ENCODE data around the gene SLC14A1. TPM values are rescaled to one million over a fixed set of nuclear protein-coding genes. Genes with fewer than 3 reads are reported as not detected.

SLC14A1 gene
- total and polyA plus RNA-seq, 10 of the 15 experiments (the other 5 are each of a cell fraction or from before 2014, with no cell fraction given), result 0.06 to 0.67 (median 0.10) TPM; not detected in 2

DNA sequence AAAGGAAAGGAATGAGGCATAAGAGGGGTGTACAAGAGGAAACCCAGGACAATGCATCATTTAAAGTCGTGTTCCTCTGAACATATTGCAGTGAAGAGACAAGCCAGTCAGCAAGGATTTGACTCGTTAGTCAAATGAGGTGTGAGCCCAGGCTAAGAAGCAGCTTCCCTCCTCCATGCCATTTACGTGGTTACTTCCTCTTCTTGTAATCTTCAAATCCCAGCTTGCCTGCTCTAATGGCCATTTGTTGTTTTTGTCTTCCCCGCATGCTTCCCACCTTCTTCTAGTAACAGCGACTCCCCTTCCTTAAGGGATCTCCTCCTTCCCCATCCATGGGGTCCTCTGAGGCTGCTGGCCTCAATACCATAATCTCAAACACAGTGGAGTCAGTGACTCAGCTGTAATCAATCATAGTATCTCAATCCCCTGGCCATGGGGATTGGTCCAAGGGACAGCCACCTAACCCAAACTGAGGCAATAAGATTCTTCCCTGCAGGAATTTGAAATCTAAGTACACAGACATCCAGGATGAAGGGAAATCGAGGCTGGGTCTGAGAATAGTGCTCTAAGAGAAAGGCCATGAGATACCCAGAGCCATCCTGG, 37.6 kb downstream of the SLC14A1 start:
- no peaks in the 10 kb centered on the region for H4K20me1 ChIP-seq (ENCODE audit: control insufficient read depth, insufficient read depth)
- ChIA-PET POLR2A (no interaction called here), RAD21 (ENCODE audit: unreplicated experiment) (no interaction called here), CTCF (no interaction called here), SMC1A (ENCODE audit: uncharacterized antibody, unreplicated experiment) (no interaction called here)
- TF ChIP-seq, protein P1, sequence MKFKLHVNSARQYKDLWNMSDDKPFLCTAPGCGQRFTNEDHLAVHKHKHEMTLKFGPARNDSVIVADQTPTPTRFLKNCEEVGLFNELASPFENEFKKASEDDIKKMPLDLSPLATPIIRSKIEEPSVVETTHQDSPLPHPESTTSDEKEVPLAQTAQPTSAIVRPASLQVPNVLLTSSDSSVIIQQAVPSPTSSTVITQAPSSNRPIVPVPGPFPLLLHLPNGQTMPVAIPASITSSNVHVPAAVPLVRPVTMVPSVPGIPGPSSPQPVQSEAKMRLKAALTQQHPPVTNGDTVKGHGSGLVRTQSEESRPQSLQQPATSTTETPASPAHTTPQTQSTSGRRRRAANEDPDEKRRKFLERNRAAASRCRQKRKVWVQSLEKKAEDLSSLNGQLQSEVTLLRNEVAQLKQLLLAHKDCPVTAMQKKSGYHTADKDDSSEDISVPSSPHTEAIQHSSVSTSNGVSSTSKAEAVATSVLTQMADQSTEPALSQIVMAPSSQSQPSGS (IDR thresholded peaks at IDR 0.05; ENCODE audit: low read length), result no peak
- TF ChIP-seq ZSCAN29 (IDR thresholded peaks at IDR 0.05) (no peak), CHD1 (IDR thresholded peaks at IDR 0.05; ENCODE audit: low read depth, low read length) (no peak), KDM1A (IDR thresholded peaks at IDR 0.05; ENCODE audit: borderline replicate concordance) (no peak), JUNB (IDR thresholded peaks at IDR 0.05) (no peak), IRF4 (IDR thresholded peaks at IDR 0.05; ENCODE audit: low read depth, low read length) (no peak), ASH2L (IDR thresholded peaks at IDR 0.05; ENCODE audit: borderline replicate concordance, low read depth) (no peak), HDAC6 (IDR thresholded peaks at IDR 0.05; ENCODE audit: unreplicated experiment) (no peak), SMC3 (IDR thresholded peaks at IDR 0.05; ENCODE audit: borderline replicate concordance, low read length) (no peak), EGR1 (IDR thresholded peaks at IDR 0.05; ENCODE audit: borderline replicate concordance in 1 of 2, low read depth in 2 of 2, low read length in 2 of 2) (no peak), NFIC (IDR thresholded peaks at IDR 0.05; ENCODE audit: low read depth, low read length) (no peak), EED (IDR thresholded peaks at IDR 0.05; ENCODE audit: low read depth) (no peak), MEF2A (IDR thresholded peaks at IDR 0.05; ENCODE audit: insufficient read depth, low read depth, low read length) (no peak)
- TF ChIP-seq, protein P2, sequence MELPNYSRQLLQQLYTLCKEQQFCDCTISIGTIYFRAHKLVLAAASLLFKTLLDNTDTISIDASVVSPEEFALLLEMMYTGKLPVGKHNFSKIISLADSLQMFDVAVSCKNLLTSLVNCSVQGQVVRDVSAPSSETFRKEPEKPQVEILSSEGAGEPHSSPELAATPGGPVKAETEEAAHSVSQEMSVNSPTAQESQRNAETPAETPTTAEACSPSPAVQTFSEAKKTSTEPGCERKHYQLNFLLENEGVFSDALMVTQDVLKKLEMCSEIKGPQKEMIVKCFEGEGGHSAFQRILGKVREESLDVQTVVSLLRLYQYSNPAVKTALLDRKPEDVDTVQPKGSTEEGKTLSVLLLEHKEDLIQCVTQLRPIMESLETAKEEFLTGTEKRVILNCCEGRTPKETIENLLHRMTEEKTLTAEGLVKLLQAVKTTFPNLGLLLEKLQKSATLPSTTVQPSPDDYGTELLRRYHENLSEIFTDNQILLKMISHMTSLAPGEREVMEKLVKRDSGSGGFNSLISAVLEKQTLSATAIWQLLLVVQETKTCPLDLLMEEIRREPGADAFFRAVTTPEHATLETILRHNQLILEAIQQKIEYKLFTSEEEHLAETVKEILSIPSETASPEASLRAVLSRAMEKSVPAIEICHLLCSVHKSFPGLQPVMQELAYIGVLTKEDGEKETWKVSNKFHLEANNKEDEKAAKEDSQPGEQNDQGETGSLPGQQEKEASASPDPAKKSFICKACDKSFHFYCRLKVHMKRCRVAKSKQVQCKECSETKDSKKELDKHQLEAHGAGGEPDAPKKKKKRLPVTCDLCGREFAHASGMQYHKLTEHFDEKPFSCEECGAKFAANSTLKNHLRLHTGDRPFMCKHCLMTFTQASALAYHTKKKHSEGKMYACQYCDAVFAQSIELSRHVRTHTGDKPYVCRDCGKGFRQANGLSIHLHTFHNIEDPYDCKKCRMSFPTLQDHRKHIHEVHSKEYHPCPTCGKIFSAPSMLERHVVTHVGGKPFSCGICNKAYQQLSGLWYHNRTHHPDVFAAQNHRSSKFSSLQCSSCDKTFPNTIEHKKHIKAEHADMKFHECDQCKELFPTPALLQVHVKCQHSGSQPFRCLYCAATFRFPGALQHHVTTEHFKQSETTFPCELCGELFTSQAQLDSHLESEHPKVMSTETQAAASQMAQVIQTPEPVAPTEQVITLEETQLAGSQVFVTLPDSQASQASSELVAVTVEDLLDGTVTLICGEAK (IDR thresholded peaks at IDR 0.05; ENCODE audit: borderline replicate concordance), result no peak
- H3K27me3 ChIP-seq (replicated peaks in 1 of 2; ENCODE audit: control insufficient read depth in 2 of 2, insufficient read depth in 2 of 2, low read length in 1 of 2), result no peaks in the 10 kb centered on the region; a peak in 1 of 4 replicates
- H3K36me3 ChIP-seq (ENCODE audit: control insufficient read depth in 2 of 2, insufficient read depth in 2 of 2, low read length in 1 of 2), result no peaks in the 10 kb centered on the region
- H3K79me2 ChIP-seq (ENCODE audit: control insufficient read depth, insufficient read depth, low read length), result no peaks in the 10 kb centered on the region
- ATAC-seq (no peak), FAIRE-seq (no peak), DNase-seq (ENCODE audit: low read depth, low spot score) (no peak)
- no peaks in the 10 kb centered on the region for H3K4me1 ChIP-seq (ENCODE audit: control insufficient read depth, insufficient read depth, low read length)
- intact Hi-C loops (cut with micrococcal nuclease; ENCODE audit: unreplicated experiment), result no loop called here
- H3K4me2 ChIP-seq (ENCODE audit: control insufficient read depth, insufficient read depth), result no peak overlapping the region
- no peak overlapping the region for H3K27ac ChIP-seq (ENCODE audit: control insufficient read depth, insufficient read depth)
- H3K9ac ChIP-seq (ENCODE audit: control insufficient read depth, insufficient read depth, low read length), result no peak overlapping the region
- no TSS peak for BruUV-seq (replicated peaks)
- H3K9me3 ChIP-seq (replicated peaks; ENCODE audit: control insufficient read depth, insufficient read depth, low read length), result no peaks in the 10 kb centered on the region
- in situ Hi-C loops (cut with MboI), result no loop called here
- H2AFZ ChIP-seq (ENCODE audit: control insufficient read depth, low read depth, low read length), result no peak overlapping the region
- WGBS (ENCODE audit: insufficient coverage, insufficient replicate concordance, low lambda C conversion rate, missing lambda C conversion rate), result 15% methylated on average over 6 of the region's 6 CpGs
- H3K4me3 ChIP-seq, result no peak overlapping the region
